CD4-positive, alpha-beta T cell treated with Interleukin-17A for 4 hours (primary cell): Measurements from ENCODE around the gene CMTM8.

Experiments used
- DNase-seq: peaks from one replicate; pipeline ENCODE4 v3.0.0-alpha.2; 2020; ENCODE audit warnings: mixed read lengths

The CMTM8 gene

GRCh38 chr3:32310336-32310735, 71.9 kb downstream of the CMTM8 start:
- DNase-seq: no peak

GRCh38 chr3:32310918-32311839, 72.7 kb downstream of the CMTM8 start:
- no peak for DNase-seq

- DNase-seq: no peak
Observed at GRCh38 chr3:32312251-32312650, 73.8 kb downstream of the CMTM8 start.

- DNase-seq: no peak
Observed at GRCh38 chr3:32313169-32313568, 74.7 kb downstream of the CMTM8 start.

GRCh38 chr3:32313723-32314473, 75.4 kb downstream of the CMTM8 start:
- DNase-seq: peak; percentile 61

GRCh38 chr3:32315441-32315840, 77.0 kb downstream of the CMTM8 start:
- no peak for DNase-seq

- no peak for DNase-seq
Observed at GRCh38 chr3:32316319-32316718, 77.8 kb downstream of the CMTM8 start.

- no peak for DNase-seq
Observed at GRCh38 chr3:32316976-32317375, 78.5 kb downstream of the CMTM8 start.

GRCh38 chr3:32319607-32320006, 81.1 kb downstream of the CMTM8 start:
- no peak for DNase-seq

- DNase-seq: no peak
Observed at GRCh38 chr3:32320080-32320479, 81.6 kb downstream of the CMTM8 start.

GRCh38 chr3:32321095-32321790, 82.8 kb downstream of the CMTM8 start:
- DNase-seq: no peak

GRCh38 chr3:32322311-32322710, 83.8 kb downstream of the CMTM8 start:
- DNase-seq: no peak

- no peak for DNase-seq
Observed at GRCh38 chr3:32323604-32324003, 85.1 kb downstream of the CMTM8 start.

GRCh38 chr3:32325201-32325600, 86.7 kb downstream of the CMTM8 start:
- DNase-seq: no peak

GRCh38 chr3:32325927-32326326, 87.4 kb downstream of the CMTM8 start:
- DNase-seq: no peak

- no peak for DNase-seq
Observed at GRCh38 chr3:32326795-32327194, 88.3 kb downstream of the CMTM8 start.

GRCh38 chr3:32334675-32335074, 96.2 kb downstream of the CMTM8 start:
- peak; percentile 80 for DNase-seq

GRCh38 chr3:32335365-32336112, 97.1 kb downstream of the CMTM8 start:
- peak; percentile 55 for DNase-seq

- DNase-seq: peak; percentile 20
Observed at GRCh38 chr3:32336113-32336498, 97.6 kb downstream of the CMTM8 start.

- DNase-seq: no peak
Observed at GRCh38 chr3:32337505-32337904, 99.0 kb downstream of the CMTM8 start.

- peak; percentile 56 for DNase-seq
Observed at GRCh38 chr3:32340039-32340438, 101.6 kb downstream of the CMTM8 start.

- no peak for DNase-seq
Observed at GRCh38 chr3:32340611-32341365, 102.3 kb downstream of the CMTM8 start.
